ENCODE data around the gene CCL28. TPM values are rescaled to one million over a fixed set of nuclear protein-coding genes. Genes with fewer than 3 reads are reported as not detected.

CCL28 gene
- total RNA-seq, 1 donor from 2014 or later: 2.3 TPM

DNA sequence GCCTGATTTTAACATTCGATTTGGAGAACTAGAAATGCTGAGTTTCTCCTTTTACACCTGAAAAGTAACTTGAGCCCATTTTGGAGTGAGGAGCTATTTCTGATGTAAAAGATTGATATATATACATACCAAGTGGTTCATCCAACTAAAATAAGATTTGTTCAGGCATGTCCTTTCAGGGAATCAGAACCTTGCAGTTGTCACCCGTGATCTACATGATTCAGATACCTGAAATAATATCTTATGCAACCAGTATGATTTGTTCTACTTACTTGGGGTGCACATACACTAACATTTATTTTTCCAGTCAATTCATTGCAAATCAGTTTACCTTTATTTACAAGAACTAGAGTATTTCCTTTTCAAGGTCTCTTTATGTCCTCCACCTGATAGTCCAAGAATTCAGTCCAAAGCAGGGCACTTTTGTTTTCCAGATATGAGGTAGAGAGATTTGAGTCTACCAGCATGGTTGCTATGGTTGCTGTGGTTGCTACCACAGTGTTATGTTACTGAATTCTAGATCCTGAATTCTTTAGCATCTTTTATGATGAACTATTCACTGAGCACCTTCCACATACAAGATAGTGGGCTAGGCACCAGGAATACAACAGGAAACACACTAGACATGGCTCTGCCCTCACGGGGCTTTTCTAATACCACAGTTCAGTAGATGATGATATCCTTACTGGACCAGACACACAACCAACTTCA lies 49.3 kb downstream of the CCL28 start:
- DNase-seq (ENCODE audit: low spot score): no peak
- ATAC-seq: no peak

DNA sequence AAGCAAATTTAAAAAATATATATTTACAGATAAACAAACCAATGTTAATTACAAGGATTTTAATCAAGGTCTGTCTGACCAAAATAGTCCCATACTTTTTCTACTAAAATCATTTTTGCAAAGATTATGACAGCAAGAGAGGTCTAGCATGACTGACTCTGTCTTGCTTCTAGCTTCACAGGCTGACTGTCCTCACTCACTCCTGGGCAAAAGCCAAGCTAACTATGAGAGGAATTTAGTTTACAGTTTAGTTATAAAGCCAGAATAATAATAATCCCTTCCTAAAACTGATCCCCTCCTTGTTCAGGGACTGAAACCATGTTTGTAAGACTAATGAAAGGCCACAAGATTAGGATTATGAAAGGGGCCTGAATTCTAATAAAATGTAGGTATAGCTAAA lies 53.5 kb downstream of the CCL28 start:
- DNase-seq (ENCODE audit: low spot score) (no peak), ATAC-seq (no peak)

DNA sequence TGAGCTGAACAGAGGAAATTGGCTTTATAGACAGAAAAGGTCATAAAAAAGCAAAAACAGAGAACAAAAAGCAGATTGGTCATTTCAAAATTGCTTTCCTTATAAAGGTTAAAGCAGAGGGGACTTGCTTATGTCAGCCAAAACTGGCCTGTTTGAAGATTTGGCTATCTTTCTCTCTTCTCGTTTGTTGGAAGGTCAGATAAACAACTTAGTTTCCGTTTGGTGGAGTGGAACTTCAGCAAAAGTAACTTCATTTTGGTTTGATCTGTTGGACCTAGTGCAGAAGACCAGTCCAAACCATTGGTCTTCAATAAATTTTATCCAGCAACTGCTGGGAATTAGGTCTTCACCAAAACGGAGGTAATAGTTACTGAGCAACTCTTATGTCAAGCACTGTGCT lies 53.9 kb downstream of the CCL28 start:
- DNase-seq (ENCODE audit: low spot score) (no peak), ATAC-seq (peak; percentile 19)

DNA sequence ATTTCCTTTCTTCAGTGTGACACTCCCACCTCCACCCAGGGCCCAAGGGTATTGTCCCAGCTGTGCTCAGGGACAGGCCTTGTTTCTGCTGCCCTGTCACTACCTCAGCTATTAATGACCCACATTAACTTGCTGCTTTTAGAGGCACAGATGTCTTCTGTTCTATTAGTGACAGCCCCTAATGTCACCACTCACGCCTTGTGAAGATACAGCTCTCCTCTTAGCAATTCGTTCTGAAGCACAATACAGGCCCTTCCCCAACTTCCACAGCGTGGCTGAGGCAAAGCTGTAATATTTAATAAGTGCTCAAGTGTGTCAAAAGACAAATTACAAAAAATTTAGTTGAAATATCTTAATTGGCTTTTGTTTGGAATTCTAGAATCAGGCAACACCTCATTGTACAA lies 54.3 kb downstream of the CCL28 start:
- ATAC-seq (no peak), DNase-seq (ENCODE audit: low spot score) (no peak)

DNA sequence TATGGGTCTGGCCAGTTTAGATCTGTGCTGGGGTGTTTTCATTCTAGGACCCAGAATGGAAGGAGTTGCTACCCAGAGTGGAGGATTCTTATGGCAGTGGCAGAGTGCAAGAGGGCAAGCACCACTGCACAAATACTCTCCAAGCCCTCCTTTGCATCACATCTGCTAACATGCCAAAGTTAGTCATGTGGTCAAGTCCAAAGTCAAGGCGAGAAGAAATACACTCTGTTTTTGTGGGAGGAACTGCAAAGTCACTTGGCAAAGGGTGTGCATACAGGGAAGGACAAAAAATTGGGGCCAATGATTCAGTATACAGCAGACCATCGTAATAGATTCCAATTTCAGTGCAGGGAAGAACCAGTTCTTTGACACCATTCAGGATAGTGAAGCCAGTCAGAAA lies 55.1 kb downstream of the CCL28 start:
- DNase-seq (ENCODE audit: low spot score) (peak; percentile 69), ATAC-seq (peak; percentile 95)

DNA sequence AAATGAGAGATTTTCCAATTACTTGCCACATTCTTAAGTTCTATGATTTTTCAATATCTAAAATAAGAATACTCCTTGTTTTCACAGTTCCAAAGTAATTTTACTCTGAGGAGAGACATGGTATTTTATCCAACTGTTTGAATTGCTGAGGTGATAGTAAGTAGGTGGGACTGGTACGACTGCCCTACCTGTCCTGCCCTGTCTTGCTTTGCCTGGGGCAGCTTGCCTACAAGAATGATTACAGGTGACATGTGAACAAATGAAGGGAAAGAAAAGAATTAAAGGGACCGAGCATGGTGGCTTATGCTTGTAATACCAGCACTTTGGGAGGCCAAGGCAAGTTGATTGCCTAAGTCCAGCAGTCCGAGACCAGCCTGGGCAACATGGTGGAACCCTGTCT lies 57.4 kb downstream of the CCL28 start:
- ATAC-seq: no peak
- no peak for DNase-seq (ENCODE audit: low spot score)

DNA sequence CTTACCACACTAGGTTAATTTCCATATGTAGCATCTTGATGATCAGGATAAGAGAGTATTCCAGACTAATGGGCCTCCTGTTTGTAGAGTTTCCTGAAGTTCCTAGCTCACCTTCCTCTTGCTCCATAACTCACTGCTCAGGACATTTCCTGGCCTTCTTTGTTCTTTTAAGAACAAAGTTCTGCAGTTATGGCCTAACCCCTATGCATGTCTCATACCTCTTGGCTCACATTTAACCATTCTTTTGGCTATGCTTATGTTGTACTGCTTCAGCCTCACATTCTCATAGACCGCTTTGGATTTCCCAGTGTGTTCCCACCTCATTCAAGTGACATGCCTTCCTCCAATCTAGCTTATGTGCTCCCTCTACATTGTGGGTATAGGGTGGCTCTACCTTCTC lies 58.5 kb downstream of the CCL28 start:
- DNase-seq (ENCODE audit: low spot score) (no peak), ATAC-seq (no peak)

DNA sequence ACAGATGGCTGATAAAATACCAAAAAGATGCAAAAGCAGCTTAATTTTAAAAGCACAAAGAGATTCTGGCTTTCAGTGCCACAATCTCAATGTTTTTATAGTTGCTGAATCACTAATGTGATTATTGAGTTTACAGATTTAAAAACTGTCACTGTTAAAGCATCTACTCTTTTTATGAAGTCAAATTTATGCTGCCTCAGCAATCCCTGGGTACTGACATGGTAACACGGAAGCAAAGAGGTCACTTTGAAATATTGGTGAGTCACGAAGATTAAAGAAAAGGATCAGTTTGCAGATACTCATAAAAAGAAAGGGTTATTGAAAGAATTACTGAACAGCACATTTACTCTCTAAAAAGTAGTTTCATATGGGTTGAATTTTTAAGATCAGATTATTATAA lies 59.3 kb downstream of the CCL28 start:
- DNase-seq (ENCODE audit: low spot score): no peak
- no peak for ATAC-seq

DNA sequence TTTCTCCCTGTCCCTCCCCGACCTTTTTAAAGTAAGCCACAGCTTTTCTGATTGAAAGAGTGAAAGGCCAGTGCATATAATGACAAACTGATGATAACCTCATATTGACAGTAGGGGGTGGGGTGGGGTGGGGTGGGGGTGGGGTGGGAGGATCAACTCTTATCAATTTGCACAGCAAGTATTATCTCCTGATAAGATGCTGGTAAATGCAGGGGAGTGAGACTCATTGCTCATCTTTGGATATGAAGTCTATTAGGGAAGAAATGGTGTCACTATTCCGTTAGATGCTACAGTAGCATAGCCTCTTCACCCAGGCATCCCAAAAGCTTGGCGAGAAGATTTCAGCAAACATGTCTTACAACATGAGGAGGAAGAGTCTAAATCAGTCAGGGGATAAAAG lies 60.1 kb downstream of the CCL28 start:
- no peak for DNase-seq (ENCODE audit: low spot score)
- ATAC-seq: no peak

DNA sequence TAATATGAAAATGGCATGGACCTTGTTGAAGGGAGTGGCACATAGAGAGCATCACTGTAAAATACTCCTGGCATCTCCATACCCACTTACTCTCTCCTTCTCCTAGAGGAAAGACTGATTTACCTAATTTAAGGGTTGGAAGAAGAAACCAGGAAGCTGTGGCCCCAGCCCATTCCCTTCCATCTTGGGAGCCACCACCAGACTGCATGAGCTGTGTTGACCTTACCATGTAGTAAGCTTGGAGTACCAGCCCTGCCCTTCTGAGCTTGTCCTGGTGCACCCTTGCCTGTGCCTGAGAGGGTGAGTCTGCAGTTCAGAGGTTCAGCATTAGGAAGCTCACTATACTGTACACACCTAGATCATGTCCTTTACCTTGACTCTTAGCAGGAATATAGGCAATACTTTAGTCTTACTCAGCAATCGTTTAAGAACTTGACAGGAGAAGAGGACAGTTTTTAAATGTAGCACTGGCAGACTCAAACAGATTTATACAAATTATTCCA lies 63.3 kb downstream of the CCL28 start:
- no peak for DNase-seq (ENCODE audit: low spot score)
- no peak for ATAC-seq

DNA sequence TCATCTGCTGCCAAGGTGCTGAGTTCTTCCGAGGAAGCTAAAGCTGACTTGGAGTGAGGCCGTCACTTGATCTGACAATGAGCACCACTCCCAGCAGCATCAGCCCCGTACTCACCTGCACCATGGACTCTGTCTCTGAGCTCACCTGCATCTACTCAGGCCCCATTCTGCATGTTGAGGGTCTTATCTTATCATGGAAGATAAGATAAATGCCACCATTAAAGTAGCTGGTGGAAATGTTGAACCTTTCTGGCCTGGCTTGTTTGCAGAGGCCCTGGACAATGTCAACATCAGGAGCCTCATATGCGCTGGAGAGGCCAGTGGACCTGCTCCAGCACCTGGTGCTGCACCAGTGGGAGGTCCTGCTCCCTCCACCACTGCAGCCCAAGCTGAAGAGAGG lies 64.0 kb downstream of the CCL28 start:
- ATAC-seq (no peak), DNase-seq (ENCODE audit: low spot score) (no peak)

DNA sequence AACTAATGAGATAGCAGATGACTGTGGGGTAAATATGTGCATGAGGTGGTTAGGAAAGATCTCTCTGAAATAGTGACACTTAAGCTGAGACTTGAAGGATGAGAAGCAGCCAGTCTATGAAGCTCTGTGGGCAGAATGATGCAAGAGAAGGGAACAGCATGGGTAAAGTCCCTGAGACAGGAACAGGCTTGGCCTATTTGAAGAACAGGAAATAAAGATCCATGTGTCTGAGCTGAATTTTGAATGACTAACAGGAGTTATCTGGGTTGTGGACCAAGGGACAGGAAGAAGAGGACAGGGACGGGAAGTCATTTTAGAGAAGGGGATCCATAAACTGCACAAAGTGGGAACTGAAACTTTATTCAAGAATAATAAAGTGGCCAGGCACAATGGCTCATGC lies 73.3 kb downstream of the CCL28 start:
- DNase-seq (ENCODE audit: low spot score) (no peak), ATAC-seq (no peak)

DNA sequence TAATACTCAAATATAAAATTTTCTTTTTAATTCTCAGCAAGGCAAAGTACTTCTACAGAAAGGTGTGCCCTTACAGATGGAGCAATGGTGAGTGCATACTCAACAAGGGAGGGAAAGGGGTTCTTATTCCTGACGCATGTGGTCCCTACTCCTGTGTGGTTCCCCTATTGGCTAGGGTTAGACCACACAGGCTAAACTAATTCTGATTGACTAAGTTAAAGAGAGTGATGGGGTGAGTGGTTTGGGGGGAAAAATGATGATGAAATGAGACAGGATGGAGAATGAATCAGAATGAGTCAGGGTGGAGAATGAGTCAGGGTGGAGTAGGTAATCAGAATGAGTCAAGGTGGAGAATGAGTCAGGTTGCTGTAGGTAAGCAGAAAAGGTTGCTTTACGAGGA lies 76.0 kb downstream of the CCL28 start:
- ATAC-seq (no peak), DNase-seq (ENCODE audit: low spot score) (no peak)

DNA sequence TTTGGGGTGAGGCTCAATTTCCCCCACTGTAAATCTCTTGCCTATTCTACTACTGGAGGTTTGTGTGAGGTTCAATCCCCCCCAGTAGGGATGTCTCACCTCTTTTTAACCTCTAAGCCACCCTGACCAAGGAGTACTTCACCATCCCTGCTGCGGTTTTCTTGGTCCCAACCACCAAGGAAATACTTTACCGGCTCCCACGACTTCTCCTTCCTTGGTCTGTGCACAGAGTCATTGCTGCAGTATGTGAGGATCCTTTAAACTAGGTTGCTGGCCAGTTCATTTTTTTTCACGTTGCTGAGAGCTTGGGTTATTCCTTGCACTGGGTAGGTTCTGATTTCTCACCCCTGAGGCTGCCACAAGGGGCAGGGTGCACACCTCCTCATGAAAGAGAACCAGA lies 76.5 kb downstream of the CCL28 start:
- no peak for DNase-seq (ENCODE audit: low spot score)
- ATAC-seq: no peak

DNA sequence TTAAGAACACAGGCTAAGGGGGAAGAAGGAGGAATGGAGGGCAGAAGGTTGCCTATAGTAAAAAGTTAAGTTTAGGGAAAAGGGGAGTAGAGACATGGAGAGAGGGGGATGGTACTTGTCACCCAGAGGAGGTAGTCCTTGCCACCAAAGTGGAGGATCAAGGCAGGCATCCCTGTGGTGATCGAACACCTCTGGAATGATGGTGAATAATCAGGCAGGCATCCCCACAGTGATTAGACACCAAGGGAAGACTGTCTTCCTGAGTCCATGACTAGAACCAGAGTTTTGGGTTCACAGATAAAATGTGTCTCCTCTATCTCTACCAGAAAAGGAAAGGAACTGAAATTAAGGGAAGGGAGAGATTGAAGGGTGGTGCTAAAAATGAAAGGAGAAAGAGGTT lies 79.8 kb downstream of the CCL28 start:
- ATAC-seq: no peak
- no peak for DNase-seq (ENCODE audit: low spot score)

Other genes starting within 250 kb of the CCL28 start
- gene NIM1K, start 220.2 kb downstream of the CCL28 start, total RNA-seq: 0.50 TPM
- 42.8 TPM for gene HMGCS1, start 99.0 kb downstream of the CCL28 start, total RNA-seq
- gene TMEM267, start 71.5 kb upstream of the CCL28 start, total RNA-seq: 5.7 TPM
- gene C5orf34, start 102.8 kb upstream of the CCL28 start, total RNA-seq: 0.70 TPM
- 32.8 TPM for gene PAIP1, start 144.7 kb upstream of the CCL28 start, total RNA-seq
- gene NNT, start 190.8 kb upstream of the CCL28 start, total RNA-seq: 190 TPM